Parathyroid adenoma (tissue), 2 donors: ENCODE results near the gene OSBPL8.

Experiments
- H2AFZ ChIP-seq: fragments of 300-600 bp; sonication (generic); one replicate; pipeline ENCODE4 v1.7.0; 2017; ENCODE audit warnings: antibody characterized with exemption, mild to moderate bottlenecking
- H3K27ac ChIP-seq: fragments of 300-600 bp; sonication (generic); one replicate; pipeline ENCODE4 v1.7.0; 2017
- H3K27me3 ChIP-seq: fragments of 300-600 bp; sonication (generic); one replicate; pipeline ENCODE4 v1.7.0; 2017; ENCODE audit warnings: low read length; ENCODE audit not compliant: control insufficient read depth, insufficient read depth
- H3K36me3 ChIP-seq: fragments of 300-600 bp; sonication (generic); one replicate; pipeline ENCODE4 v1.7.0; 2017; ENCODE audit warnings: low read length; ENCODE audit not compliant: control insufficient read depth, insufficient read depth
- H3K4me1 ChIP-seq: fragments of 300-600 bp; sonication (generic); one replicate; pipeline ENCODE4 v1.7.0; 2017; ENCODE audit warnings: control low read depth
- H3K4me2 ChIP-seq: fragments of 300-600 bp; sonication (generic); one replicate; pipeline ENCODE4 v1.7.0; 2017; ENCODE audit warnings: low read length
- H3K4me3 ChIP-seq: fragments of 300-600 bp; sonication (generic); one replicate; pipeline ENCODE4 v1.7.0; 2017; ENCODE audit warnings: low read depth, low read length
- H3K79me2 ChIP-seq: fragments of 300-600 bp; sonication (generic); one replicate; pipeline ENCODE4 v1.7.0; 2017; ENCODE audit warnings: control low read depth
- H3K9ac ChIP-seq: fragments of 300-600 bp; sonication (generic); one replicate; pipeline ENCODE4 v1.7.0; 2017; ENCODE audit warnings: mild to moderate bottlenecking
- H3K9me3 ChIP-seq: fragments of 300-600 bp; sonication (generic); one replicate; pipeline ENCODE4 v1.7.0; 2017; ENCODE audit warnings: low read length; ENCODE audit not compliant: control insufficient read depth
- TF ChIP-seq, protein P1 (sequence below): fragments of 300-600 bp; sonication (generic); IDR thresholded peaks from one replicate; pipeline ENCODE4 v1.7.0; 2017; ENCODE audit warnings: antibody characterized with exemption, mild to moderate bottlenecking
- donor health status: primary hyperparathyroidism.

OSBPL8 gene

DNA sequence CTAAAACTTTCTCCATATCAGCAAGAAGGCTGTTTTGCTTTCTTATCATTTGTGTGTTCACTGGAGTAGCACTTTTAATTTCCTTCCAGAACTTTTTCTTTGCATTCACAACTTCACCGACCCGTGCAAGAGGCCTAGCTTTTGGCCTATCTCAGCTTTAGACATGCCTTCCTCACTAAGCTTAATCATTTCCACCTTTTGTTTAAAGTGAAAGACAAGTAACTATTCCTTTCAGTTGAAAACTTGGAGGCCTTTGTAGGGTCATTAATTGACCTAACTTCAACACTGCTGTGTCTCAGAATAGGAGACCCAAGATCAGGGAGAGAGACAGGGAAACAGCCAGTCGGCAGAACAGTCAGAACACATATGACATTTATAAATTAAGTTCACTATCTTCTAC lies 250.7 kb downstream of the OSBPL8 start:
- no peak overlapping the region for H2AFZ ChIP-seq
- H3K9ac ChIP-seq: no peak overlapping the region
- no peak overlapping the region for H3K4me2 ChIP-seq
- H3K27ac ChIP-seq: no peak overlapping the region
- no peaks in the 10 kb centered on the region for H3K79me2 ChIP-seq
- H3K4me3 ChIP-seq: no peak overlapping the region
- no peaks in the 10 kb centered on the region for H3K27me3 ChIP-seq
- TF ChIP-seq, protein P1, sequence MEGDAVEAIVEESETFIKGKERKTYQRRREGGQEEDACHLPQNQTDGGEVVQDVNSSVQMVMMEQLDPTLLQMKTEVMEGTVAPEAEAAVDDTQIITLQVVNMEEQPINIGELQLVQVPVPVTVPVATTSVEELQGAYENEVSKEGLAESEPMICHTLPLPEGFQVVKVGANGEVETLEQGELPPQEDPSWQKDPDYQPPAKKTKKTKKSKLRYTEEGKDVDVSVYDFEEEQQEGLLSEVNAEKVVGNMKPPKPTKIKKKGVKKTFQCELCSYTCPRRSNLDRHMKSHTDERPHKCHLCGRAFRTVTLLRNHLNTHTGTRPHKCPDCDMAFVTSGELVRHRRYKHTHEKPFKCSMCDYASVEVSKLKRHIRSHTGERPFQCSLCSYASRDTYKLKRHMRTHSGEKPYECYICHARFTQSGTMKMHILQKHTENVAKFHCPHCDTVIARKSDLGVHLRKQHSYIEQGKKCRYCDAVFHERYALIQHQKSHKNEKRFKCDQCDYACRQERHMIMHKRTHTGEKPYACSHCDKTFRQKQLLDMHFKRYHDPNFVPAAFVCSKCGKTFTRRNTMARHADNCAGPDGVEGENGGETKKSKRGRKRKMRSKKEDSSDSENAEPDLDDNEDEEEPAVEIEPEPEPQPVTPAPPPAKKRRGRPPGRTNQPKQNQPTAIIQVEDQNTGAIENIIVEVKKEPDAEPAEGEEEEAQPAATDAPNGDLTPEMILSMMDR: no peak
- no peaks in the 10 kb centered on the region for H3K4me1 ChIP-seq
- no peaks in the 10 kb centered on the region for H3K36me3 ChIP-seq
- no peaks in the 10 kb centered on the region for H3K9me3 ChIP-seq

DNA sequence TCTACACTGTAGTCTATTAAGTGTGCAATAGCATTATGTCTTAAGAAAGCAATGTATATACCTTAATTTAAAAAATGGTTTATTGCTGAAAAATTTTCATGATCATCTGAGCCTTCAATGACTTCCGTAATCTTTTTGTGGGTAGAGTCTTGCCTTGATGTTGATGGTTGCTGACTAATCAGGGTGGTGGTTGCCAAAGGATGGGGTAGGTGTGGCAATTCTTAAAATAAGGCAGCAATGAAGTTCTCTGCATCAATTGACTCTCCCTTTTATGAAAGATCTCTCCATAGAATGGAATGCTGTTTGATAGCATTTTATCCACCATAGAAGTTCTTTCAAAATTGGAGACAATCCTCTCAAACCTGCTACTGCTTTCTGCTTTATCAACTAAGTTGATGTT lies 252.5 kb downstream of the OSBPL8 start:
- Histone ChIP-seq H3K36me3 (no peaks in the 10 kb centered on the region), H3K4me2 (no peak overlapping the region), H3K27ac (no peak overlapping the region), H2AFZ (no peak overlapping the region), H3K79me2 (no peaks in the 10 kb centered on the region), H3K4me3 (no peak overlapping the region), H3K9me3 (no peaks in the 10 kb centered on the region), H3K27me3 (no peaks in the 10 kb centered on the region), H3K4me1 (no peaks in the 10 kb centered on the region), H3K9ac (no peak overlapping the region)
- TF ChIP-seq, protein P1: no peak

DNA sequence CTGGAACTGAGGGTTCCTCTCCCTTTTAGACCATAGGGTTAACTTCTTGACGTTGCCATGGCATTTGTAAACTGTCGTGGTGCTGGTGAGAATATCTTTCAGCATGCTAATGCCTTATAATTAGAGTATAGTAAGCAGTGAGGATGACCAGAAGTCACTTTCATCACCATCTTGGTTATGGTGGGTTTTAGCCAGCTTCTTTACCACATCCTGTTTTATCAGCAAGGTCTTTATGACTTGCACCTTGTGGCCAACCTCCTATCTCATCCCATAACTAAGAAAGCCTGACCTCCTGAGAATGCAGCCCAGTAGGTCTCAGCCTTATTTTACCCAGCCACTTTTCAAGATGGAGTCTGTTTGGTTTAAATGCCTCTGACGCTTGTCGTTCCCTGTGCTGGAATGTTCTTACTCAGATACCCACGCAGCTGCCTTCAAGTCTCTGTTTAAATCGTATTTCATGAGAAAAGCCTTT lies 255.5 kb downstream of the OSBPL8 start:
- H3K27me3 ChIP-seq: no peaks in the 10 kb centered on the region
- no peak overlapping the region for H3K4me2 ChIP-seq
- H2AFZ ChIP-seq: no peak overlapping the region
- no peak overlapping the region for H3K9ac ChIP-seq
- no peak overlapping the region for H3K27ac ChIP-seq
- no peaks in the 10 kb centered on the region for H3K4me1 ChIP-seq
- no peaks in the 10 kb centered on the region for H3K36me3 ChIP-seq
- TF ChIP-seq, protein P1: no peak
- no peaks in the 10 kb centered on the region for H3K9me3 ChIP-seq
- H3K79me2 ChIP-seq: no peaks in the 10 kb centered on the region
- H3K4me3 ChIP-seq: no peak overlapping the region

DNA sequence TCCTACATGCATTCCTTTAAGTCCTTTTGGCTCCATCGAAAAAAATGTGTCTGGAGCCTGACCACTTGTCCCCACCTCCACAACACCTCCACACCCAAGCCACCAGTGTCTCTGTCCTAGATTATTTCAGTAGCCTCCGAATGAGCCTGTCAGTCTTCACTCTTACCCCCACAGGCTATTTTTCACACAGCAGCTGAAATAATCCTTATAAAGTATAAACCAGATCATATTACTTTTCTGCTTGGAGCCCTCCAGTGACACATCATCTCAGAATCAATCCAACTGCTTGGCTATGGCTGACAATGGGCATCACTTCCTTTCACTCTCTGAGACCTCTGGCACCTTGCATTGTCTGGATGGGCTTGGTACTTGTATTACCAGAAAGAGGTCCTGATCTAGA lies 256.2 kb downstream of the OSBPL8 start:
- Histone ChIP-seq H3K4me2 (no peak overlapping the region), H3K4me1 (no peaks in the 10 kb centered on the region)
- TF ChIP-seq, protein P1: no peak

More for the DNA sequence above, 256.2 kb downstream of the OSBPL8 start:
- no peaks in the 10 kb centered on the region for H3K9me3 ChIP-seq
- H2AFZ ChIP-seq: no peak overlapping the region
- no peaks in the 10 kb centered on the region for H3K79me2 ChIP-seq
- H3K27me3 ChIP-seq: no peaks in the 10 kb centered on the region
- no peak overlapping the region for H3K27ac ChIP-seq
- no peak overlapping the region for H3K9ac ChIP-seq
- H3K36me3 ChIP-seq: no peaks in the 10 kb centered on the region
- no peak overlapping the region for H3K4me3 ChIP-seq
